Prostate gland (tissue), 2 donors: ENCODE results near the gene RPL10.

ENCODE experiments used
- CTCF ChIP-seq, 4 experiments: fragments of 200-600 bp in 2 of 4; fragments of 450-650 bp in 2 of 4; sonication (generic) in 2 of 4; IDR thresholded peaks; 1 replicate in 3 of 4; 2 replicates in 1 of 4; pipeline ENCODE4 v1.5.1; 2016 to 2019; ENCODE audit warnings: antibody characterized with exemption in 4 of 4, mild to moderate bottlenecking in 2 of 4, moderate library complexity in 2 of 4
- POLR2A ChIP-seq: fragments of 450-650 bp; IDR thresholded peaks from one replicate; pipeline ENCODE4 v1.6.1; 2016; ENCODE audit warnings: antibody characterized with exemption, mild to moderate bottlenecking

GRCh38 chrX:154354516-154354915, 43.7 kb upstream of the RPL10 start:
- no peak for TF ChIP-seq CTCF (IDR thresholded peaks at IDR 0.05)
- no peak for TF ChIP-seq POLR2A
